ENCODE measurements around the gene GALNT10.

- no peak for TF ChIP-seq CTCF (IDR thresholded peaks at IDR 0.05; ENCODE audit: borderline replicate concordance, extremely low read depth, low read length, poor library complexity, severe bottlenecking)
- TF ChIP-seq EZH2 (IDR thresholded peaks at IDR 0.05; ENCODE audit: borderline replicate concordance, low read depth, low read length, severe bottlenecking) = no peak
These were observed 85.0 kb downstream of the GALNT10 start for GRCh38 chr5:154275566-154275965.
